ENCODE results near the gene ZNF320.
"Not testable (repeated sequence)": the region's sequence is repeated elsewhere in the genome, so short reads cannot be mapped to it uniquely, and the experiment has no call there.

Gene ZNF320

DNA sequence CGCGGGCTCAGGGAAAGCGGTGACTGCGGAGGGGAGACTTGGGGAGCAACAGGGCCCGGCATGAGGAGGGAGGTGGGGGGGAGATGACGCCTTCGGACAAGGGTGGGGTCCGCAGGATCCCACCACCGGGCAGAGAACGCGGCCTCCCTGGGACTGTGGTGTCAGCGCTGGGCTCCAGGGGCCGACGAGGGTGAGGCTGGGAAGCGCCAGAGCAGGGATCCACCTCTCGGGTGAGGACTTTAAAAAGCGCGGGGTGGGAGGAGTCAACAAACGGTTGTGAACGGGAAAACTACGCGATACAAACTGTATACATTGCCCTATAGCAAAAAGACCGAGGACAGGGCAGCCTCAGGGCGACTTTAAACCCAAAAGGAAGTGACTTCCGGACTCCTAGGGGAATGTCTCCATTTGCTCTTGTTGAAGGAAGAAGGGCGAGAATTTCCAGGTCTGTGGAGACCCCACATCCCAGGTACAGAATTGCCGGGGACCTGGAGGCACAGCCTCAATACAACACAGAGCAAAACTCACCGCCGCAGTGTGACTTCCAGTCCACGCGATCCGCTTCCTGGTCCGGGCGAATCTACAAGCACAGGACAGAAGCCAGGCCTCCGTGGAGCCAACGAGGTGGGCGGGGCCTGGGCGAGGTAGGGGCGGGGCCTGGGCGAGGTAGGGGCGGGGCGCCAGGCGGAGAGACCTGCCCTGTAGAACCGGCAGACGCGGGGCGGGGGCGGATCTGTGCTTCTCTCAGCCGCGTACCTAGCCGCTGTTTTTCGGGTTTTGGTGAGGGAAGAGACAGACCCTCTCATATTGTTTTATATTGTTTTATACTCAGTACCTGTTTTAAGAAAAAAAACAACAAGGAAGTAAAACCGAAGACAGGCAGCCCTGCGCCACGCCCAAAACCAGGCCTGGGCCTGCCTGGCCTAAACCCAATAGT lies 25.7 kb upstream of the ZNF320 start, which contains the start of gene ZNF888:
Gene ZNF888, minus strand, starts transcription at position 588 of the 937 bp plus-strand sequence. CDS start 5,555 bp downstream, outside the sequence.
- in situ Hi-C loops (cut with HindIII; ENCODE audit: low sequenced_read_pairs), result no loop called here

DNA sequence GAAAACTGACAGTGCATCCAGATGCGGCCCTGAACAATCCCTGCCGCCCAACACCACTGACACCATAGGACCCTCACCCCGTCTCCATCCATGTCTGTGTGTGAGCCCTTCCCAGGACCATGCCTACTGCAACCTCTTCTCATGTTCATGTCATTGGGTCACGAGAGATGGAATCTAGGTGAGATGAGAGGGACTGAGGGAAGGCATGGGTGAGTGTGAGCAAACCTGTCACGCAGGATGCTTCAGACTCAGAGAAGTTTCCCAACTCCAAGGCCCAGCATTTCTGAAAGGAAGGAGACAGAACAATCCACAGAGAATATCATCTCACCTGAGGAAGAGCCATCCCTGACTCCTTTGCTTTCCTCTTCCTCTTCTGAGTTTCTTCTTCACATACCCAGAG lies 20.1 kb upstream of the ZNF320 start:
- in situ Hi-C loops (cut with HindIII; ENCODE audit: low sequenced_read_pairs), result no loop called here

DNA sequence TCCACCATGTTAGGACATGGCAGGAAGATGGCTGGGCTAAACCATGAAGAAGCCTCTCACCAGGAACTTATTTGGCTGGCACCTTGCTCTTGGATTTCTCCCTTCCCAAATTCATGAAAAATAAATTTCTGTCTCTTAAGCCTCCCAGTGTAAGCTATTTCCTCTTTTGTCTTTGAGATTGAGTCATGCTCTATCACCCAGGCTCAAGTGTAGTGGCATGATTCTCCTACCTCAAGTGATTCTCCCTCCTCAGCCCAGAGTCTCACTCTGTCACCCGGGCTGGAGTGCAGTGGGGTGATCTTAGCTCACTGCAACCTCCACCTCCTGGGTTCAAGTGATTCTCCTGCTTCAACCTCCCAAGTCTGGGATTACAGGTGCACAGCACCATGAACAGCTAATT lies 13.2 kb upstream of the ZNF320 start:
- in situ Hi-C loops (cut with HindIII; ENCODE audit: low sequenced_read_pairs), result no loop called here

DNA sequence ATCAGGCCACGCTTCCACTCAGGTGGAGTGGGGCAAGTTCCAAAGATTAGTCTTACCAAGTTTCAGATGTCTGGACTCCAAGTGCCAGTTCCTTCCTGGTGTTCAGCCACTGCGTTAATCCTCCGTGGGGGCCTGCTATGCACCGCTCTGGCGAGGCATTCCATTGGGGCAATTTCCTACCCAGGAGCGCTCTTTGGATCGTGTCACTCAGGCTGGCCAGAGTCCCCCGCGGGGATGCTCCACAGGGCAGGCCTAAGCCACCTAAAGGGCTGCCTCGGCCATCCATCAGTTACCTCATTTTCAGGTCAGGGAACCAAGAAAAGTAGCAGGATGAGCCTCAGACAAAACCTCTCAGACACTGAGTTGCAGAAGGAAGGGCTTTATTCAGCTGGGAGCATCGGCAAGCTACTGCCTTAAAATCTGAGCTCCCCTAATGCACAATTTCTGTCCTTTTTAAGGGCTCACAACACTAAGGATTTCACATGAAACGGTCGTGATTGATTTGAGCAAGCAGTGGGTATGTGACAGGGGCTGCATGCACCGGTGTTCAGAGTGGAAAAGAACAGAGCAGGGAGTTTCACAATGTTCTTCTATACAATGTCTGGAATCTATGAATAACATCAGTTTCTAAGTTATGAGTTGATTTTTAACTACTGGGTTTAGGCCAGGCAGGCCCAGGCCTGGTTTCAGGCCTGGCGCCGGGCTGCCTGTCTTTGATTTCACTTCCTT lies 6.8 kb upstream of the ZNF320 start:
- in situ Hi-C loops (cut with HindIII; ENCODE audit: low sequenced_read_pairs), result not testable (repeated sequence)

DNA sequence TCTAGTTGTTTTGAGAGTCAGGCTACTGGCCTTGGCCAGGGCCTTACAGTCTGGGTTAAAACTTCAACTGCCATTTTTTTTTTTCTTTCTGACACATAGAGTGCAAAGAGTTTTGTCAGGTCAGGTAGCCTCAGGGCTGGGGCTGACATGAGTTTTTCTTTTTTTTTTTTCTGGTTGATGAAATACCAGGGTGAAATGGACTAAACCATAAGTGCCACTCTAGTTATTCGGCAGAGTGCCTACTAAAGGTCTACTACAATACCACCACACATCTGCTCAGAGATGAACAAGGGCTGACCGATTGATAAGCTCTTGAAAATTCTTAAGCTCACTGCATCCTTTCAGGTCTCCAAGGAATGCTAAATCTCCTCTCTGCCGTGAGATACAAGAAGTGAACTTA lies 4.4 kb upstream of the ZNF320 start:
- in situ Hi-C loops (cut with HindIII; ENCODE audit: low sequenced_read_pairs), result no loop called here

DNA sequence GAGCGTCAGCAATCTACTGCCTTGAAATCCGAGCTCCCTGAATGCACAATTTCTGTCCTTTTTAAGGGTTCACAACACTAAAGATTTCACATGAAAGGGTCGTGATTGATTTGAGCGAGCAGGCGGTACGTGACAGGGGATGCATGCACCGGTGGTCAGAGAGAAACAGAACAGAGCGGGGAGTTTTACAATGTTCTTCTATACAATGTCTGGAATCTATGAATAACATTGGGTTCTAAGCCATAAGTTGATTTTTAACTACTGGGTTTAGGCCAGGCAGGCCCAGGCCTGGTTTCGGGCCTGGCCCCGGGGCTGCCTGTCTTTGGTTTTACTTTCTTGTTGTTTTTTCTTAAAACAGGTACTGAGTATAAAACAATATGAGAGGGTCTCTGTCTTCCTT lies 1.2 kb upstream of the ZNF320 start:
- in situ Hi-C loops (cut with HindIII; ENCODE audit: low sequenced_read_pairs), result not testable (repeated sequence)

DNA sequence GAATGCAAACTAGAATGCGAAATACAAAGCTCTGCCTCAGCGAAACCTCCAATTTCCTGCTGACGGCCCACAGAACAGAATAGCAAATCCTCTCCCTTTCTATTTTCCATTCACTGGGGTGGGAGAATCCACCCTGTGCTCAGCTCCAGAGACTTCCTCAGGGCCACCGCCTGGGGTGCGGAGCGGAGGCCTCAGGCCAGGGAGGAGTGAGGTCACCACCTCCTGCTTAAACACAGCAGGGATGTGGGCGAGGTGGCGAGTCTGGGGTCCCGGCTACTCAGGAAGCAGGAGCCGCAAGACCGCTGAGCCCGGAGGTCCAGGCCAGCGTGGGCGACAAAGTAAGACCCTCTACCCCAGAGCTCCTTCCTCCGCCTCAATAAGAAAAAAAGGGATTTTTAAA lies 666 bp upstream of the ZNF320 start:
- in situ Hi-C loops (cut with HindIII; ENCODE audit: low sequenced_read_pairs), result no loop called here

DNA sequence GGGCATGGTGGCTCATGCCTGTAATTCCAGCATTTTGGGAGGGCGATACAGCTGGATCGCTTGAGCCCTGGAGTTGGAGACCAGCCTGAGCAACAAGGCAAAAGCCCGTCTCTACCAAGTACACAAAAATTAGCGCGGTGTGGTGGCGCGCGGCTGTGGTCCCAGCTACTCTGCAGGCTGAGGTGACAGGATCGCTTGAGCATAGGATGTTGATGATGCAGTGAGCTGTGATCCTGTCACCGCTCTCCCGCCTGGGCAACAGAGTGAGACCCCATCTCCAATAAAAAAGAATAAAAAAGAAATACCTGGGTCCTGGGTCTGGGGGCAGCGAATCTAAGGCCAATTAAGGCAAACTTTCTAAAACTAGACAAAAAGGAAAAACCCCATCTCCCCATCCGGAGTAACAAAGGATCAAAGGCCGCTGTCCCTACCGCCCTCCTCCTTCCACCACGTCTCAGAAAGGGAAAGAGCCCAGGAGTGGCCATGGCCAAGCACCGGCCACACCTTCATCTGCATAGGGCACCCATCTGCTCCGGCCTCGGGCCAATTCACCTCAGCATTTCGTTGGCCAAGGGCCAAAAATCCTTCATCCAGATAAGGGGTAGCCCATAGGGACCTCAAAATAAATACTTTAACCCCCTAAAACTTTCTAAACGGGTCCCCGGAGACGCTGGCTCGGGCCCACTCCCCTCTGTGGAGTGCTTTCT lies 851 bp downstream of the ZNF320 start:
- in situ Hi-C loops (cut with HindIII; ENCODE audit: low sequenced_read_pairs), result no loop called here

DNA sequence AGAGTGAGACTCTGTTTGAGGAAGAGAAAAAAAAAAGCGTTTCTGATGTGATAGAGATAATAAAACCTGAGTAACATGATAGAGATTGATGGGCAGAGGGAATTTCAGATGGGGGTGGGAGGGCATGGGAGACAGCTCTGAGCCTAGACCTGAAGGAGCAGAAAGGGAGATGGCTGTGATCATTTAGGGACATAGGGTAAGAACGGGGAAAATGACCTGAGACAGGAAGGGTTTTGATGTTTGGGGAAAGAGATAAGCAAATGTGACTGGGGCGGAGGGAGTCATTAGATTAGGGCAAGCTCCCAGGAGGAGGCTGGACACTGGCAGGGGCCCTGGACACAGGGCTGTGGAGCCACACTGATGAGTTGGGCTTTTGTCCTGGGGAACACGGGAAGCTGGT lies 6.1 kb downstream of the ZNF320 start:
- in situ Hi-C loops (cut with HindIII; ENCODE audit: low sequenced_read_pairs), result no loop called here

DNA sequence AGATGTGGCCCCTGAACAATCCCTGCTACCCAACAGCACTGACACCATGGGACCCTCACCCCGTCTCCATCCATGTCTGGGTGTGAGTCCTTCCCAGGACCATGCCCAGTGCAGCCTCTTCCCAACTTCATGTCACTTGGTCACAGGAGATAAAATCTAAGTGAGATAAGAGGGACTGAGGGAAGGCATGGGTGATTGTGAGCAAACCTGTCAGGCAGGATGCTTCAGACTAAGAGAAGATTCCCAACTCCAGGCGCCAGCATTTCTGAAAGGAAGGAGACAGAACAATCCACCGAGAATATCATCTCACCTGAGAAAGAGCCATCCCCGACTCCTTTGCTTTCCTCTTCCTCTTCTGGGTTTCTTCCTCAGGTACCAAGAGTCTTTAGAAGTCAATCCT lies 7.5 kb downstream of the ZNF320 start:
- in situ Hi-C loops (cut with HindIII; ENCODE audit: low sequenced_read_pairs), result no loop called here

DNA sequence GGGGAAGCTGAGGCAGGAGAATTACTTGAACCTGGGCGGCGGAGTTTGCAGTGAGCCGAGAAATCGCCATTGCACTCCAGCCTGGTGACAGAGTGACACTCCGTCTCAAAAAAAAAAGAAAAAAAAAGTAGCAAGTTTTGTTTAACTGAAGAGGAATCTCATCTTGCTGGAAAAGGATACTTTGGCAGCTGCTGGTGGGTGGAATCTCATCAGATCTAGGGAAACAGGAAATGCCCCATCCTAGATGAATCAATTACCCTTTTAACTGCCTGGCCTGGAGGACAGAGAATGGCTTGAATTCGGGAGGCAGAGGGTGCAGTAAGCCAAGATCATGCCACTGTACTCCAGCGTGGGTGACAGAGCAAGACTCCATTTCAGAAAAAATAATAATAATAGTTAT lies 8.4 kb downstream of the ZNF320 start:
- in situ Hi-C loops (cut with HindIII; ENCODE audit: low sequenced_read_pairs), result no loop called here

DNA sequence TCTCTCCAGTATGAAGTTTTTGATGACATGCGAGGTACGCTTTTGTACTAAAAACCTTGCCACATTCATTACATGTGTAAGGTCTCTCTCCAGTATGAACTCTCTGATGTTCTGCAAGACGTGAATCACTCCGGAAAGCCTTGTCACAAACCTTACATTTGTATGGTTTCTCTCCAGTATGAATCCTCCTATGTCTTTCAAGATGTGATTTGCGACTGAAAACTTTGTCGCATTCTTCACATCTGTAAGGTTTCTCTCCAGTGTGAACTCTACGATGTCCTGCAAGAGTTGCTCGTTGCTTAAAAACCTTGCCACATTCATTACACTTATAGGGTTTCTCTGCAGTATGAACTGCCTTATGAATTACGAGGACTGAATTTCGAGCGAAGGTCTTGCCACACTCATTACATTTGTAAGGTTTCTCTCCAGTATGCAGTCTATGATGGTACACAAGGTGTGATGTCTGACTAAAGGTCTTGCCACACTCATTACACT lies 16.5 kb downstream of the ZNF320 start:
- in situ Hi-C loops (cut with HindIII; ENCODE audit: low sequenced_read_pairs), result no loop called here

DNA sequence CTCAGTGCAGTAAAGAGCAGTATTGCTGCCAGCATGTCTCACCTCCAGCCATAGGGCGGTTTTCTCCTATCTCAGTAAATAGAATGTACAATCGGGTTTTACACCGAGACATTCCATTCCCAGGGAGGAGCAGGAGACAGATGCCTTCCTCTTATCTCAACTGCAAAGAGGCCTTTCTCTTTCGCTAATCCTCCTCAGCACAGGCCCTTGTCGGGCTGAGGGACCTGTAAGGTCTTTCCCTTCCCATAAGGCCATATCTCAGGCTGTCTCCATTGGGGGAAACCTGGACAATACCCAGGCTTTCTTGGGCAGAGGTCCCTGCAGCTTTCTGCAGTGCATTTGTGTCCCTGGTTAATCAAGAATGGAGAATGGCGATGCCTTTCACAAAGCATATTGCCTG lies 24.4 kb downstream of the ZNF320 start:
- in situ Hi-C loops (cut with HindIII; ENCODE audit: low sequenced_read_pairs), result not testable (repeated sequence)

DNA sequence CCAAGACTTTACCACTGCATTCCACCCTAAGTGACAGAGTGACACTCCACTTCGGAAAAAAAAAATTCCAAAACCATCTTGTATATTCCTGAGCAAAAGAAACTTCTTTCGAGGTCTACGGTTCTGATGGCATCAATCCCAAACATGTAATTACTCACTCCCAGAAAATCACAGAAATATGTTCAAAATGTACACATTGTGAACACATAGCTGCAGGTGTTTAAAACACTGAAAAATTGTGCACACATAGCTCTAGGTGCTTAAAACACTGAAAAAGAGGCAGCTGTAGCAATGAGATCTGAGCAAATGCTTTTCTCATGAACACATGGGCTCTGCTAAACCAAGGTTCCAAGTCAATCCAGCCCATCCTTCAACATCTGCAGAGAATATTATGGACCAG lies 26.0 kb downstream of the ZNF320 start:
- in situ Hi-C loops (cut with HindIII; ENCODE audit: low sequenced_read_pairs), result no loop called here

DNA sequence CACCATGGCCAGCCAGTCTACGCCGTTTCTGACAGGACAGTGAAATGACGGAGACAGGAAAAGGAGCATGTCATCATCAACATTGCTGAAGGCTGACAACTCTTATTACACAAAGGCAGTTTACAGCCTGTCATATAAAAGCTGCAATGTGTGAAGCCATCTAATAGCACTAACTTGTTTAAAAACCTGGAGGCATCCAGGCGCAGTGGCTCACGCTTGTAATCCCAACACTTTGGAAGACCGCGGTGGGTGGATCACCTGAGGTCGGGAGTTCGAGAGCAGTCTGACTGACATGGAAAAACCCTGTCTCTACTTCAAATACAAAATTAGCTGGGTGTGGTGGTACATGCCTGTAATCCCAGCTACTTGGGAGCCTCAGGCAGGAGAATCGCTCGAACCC lies 29.4 kb downstream of the ZNF320 start:
- in situ Hi-C loops (cut with HindIII; ENCODE audit: low sequenced_read_pairs), result not testable (repeated sequence)

DNA sequence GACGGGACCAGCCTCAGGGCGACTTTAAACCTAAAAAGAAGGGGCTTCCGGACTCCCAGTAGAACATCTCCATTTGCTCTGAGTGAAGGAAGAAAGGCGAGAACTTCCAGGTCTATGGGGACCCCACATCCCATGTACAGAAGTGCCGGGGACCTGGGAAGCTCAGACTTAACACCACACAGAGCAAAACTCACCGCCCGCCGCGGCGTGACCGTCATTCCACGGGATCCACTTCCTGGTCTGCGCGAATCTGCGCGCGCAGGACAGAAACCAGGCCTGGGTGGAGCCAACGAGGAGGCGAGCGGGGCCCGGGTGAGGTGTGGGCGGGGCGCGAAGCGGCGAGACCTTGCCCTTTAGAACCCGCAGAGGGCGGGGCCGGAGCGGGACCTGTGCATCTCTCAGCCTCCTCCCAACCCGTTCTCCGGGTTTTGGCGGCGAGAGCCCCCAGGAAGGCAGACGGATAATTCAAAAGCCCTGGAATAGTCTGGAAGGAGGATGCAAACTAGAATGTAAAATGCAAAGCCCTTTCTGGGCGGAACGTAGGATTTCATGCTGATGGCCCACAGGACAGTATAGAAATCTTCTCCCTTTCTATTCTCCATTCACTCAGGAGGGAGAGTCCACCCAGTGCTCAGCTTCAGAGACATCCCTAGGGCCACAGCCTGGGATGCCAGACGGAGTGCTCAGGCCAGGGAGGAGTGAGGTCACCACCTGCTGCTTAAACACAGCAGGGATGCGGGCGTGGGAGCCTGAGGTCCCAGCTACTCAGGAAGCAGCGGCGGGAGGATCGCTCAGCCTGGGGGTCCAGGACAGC lies 39.9 kb downstream of the ZNF320 start, which contains the start of gene ZNF468:
Gene ZNF468, minus strand, starts transcription at position 242 of the 814 bp plus-strand sequence. CDS start 3,347 bp downstream, outside the sequence.
- in situ Hi-C loops (cut with HindIII; ENCODE audit: low sequenced_read_pairs), result not testable (repeated sequence)

DNA sequence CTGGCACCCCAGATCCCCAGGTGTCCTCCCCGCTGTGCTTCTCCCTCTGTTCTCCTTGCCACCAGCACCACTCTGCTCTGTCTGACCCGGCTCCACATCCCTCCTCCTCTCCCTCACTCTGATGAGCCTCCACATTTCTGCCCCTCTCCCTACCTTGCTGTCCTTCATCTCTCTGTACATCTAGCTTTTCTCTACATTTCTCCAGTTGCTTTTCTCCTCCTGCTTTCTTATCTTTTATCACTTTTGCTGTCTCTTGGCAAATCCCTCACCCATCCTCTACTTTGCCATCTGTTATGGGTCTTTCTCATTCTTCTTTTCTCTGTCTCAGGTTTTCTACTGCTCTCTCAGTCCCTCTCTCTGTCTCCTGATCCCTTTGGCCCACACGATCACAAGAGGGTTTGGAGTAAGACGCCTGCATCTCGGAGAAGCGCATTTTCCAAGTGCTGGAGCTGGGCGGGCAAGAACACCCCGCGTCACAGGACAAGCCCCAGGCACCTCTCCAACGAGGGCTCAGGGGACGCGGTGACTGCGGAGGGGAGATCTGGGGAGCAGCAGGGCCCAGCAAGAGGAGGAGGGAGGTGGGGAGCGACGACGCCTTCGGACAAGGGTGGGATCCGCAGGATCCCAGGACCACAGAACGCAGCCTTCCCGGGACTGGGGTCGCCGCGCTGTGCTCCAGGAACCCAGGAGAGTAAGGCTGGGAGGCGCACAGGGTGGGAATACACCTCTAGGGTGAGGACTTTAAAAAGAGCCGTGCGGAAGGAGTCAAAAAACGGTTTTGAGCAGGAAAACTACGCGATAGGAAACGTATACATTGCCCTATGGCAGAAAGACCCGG lies 40.7 kb downstream of the ZNF320 start:
- in situ Hi-C loops (cut with HindIII; ENCODE audit: low sequenced_read_pairs), result not testable (repeated sequence)
